ENCODE measurements around the gene TREML2.

Gene TREML2

GRCh38 chr6:41175084-41175483 lies 25.9 kb downstream of the TREML2 start:
- H3K36me3 ChIP-seq (replicated peaks; ENCODE audit: insufficient read depth, low read length) = no peaks in the 10 kb centered on the region
- TF ChIP-seq EZH2 (optimal IDR thresholded peaks at IDR 0.05; ENCODE audit: low read depth, low read length) = no peak
- TF ChIP-seq EZH2phosphoT487 (IDR thresholded peaks at IDR 0.05; ENCODE audit: low read length) = no peak
- no peak for TF ChIP-seq CTCF (IDR thresholded peaks at IDR 0.05; ENCODE audit: low read length)
- H3K9me3 ChIP-seq (replicated peaks; ENCODE audit: insufficient read depth, low read length) = no peaks in the 10 kb centered on the region
- H3K9ac ChIP-seq (ENCODE audit: low read length) = no peak overlapping the region
- H4K20me1 ChIP-seq (ENCODE audit: insufficient read depth, low read length) = no peaks in the 10 kb centered on the region
- H3K27ac ChIP-seq (ENCODE audit: low read length) = no peak overlapping the region
- H3K9me2 ChIP-seq (replicated peaks; ENCODE audit: insufficient read depth, low read length) = no peaks in the 10 kb centered on the region
- H3F3A ChIP-seq (ENCODE audit: insufficient read depth, low read length) = no peaks in the 10 kb centered on the region
- H3K79me2 ChIP-seq (ENCODE audit: low read length) = no peaks in the 10 kb centered on the region
- DNase-seq = no peak
- H2AFZ ChIP-seq (ENCODE audit: low read length) = no peak overlapping the region
- H3K27me3 ChIP-seq (replicated peaks; ENCODE audit: insufficient read depth, low read length) = no peaks in the 10 kb centered on the region
- H3K4me1 ChIP-seq (ENCODE audit: low read length) = no peaks in the 10 kb centered on the region
- H3K4me3 ChIP-seq (ENCODE audit: low read length) = no peak overlapping the region
- no peak overlapping the region for H3K4me2 ChIP-seq (ENCODE audit: low read depth, low read length)

- TF ChIP-seq EZH2phosphoT487 (IDR thresholded peaks at IDR 0.05; ENCODE audit: low read length) = no peak
- Histone ChIP-seq H3K9me3 (replicated peaks; ENCODE audit: insufficient read depth, low read length) (no peaks in the 10 kb centered on the region), H3K9me2 (replicated peaks; ENCODE audit: insufficient read depth, low read length) (no peaks in the 10 kb centered on the region), H2AFZ (ENCODE audit: low read length) (no peak overlapping the region), H3K4me2 (ENCODE audit: low read depth, low read length) (no peak overlapping the region), H4K20me1 (ENCODE audit: insufficient read depth, low read length) (no peaks in the 10 kb centered on the region), H3F3A (ENCODE audit: insufficient read depth, low read length) (no peaks in the 10 kb centered on the region), H3K27ac (ENCODE audit: low read length) (no peak overlapping the region), H3K4me3 (ENCODE audit: low read length) (no peak overlapping the region), H3K36me3 (replicated peaks; ENCODE audit: insufficient read depth, low read length) (no peaks in the 10 kb centered on the region), H3K9ac (ENCODE audit: low read length) (no peak overlapping the region), H3K4me1 (ENCODE audit: low read length) (no peaks in the 10 kb centered on the region), H3K27me3 (replicated peaks; ENCODE audit: insufficient read depth, low read length) (no peaks in the 10 kb centered on the region), H3K79me2 (ENCODE audit: low read length) (no peaks in the 10 kb centered on the region)
- DNase-seq = no peak
Measured at GRCh38 chr6:41174610-41175009, 26.3 kb downstream of the TREML2 start.

GRCh38 chr6:41171908-41172307 lies 29.0 kb downstream of the TREML2 start:
- no peaks in the 10 kb centered on the region for H3K79me2 ChIP-seq (ENCODE audit: low read length)
- no peak overlapping the region for H3K27ac ChIP-seq (ENCODE audit: low read length)
- no peak overlapping the region for H3K9ac ChIP-seq (ENCODE audit: low read length)

More at GRCh38 chr6:41171908-41172307, 29.0 kb downstream of the TREML2 start:
- Histone ChIP-seq H4K20me1 (ENCODE audit: insufficient read depth, low read length) (no peaks in the 10 kb centered on the region), H3K4me2 (ENCODE audit: low read depth, low read length) (no peak overlapping the region), H3F3A (ENCODE audit: insufficient read depth, low read length) (no peaks in the 10 kb centered on the region), H3K4me3 (ENCODE audit: low read length) (no peak overlapping the region), H3K36me3 (replicated peaks; ENCODE audit: insufficient read depth, low read length) (no peaks in the 10 kb centered on the region), H3K4me1 (ENCODE audit: low read length) (no peaks in the 10 kb centered on the region), H2AFZ (ENCODE audit: low read length) (no peak overlapping the region), H3K9me3 (replicated peaks; ENCODE audit: insufficient read depth, low read length) (no peaks in the 10 kb centered on the region), H3K27me3 (replicated peaks; ENCODE audit: insufficient read depth, low read length) (no peaks in the 10 kb centered on the region), H3K9me2 (replicated peaks; ENCODE audit: insufficient read depth, low read length) (no peaks in the 10 kb centered on the region)
- no peak for TF ChIP-seq EZH2phosphoT487 (IDR thresholded peaks at IDR 0.05; ENCODE audit: low read length)
- TF ChIP-seq EZH2 (optimal IDR thresholded peaks at IDR 0.05; ENCODE audit: low read depth, low read length) = no peak
- no peak for TF ChIP-seq CTCF (IDR thresholded peaks at IDR 0.05; ENCODE audit: low read length)
- DNase-seq = no peak

Measured in MM.1S (cell line).